SK-N-SH (cell line): ENCODE data around the gene STAC3.

Experiments
- CHD2 ChIP-seq: fragments of 150-350 bp; IDR thresholded peaks from 2 replicates; pipeline ENCODE4 v1.6.1; 2018; ENCODE audit warnings: low read length; ENCODE audit not compliant: partially characterized antibody
- CTCF ChIP-seq: fragments of 200-600 bp; sonication (generic); IDR thresholded peaks from 2 replicates; pipeline ENCODE4 v1.6.1; 2017; ENCODE audit warnings: antibody characterized with exemption, mild to moderate bottlenecking, moderate library complexity
- EP300 ChIP-seq, 2 experiments: IDR thresholded peaks; 2 replicates each; pipeline versions ENCODE4 v1.4.0 to v1.6.1; 2012; ENCODE audit warnings: borderline replicate concordance in 1 of 2, low read depth in 1 of 2, low read length in 1 of 2
- MXI1 ChIP-seq: IDR thresholded peaks from 2 replicates; pipeline ENCODE4 v1.6.1; 2012; ENCODE audit warnings: mild to moderate bottlenecking, low read depth, low read length, improper control_type of control experiment
- PBX3 ChIP-seq: IDR thresholded peaks from 2 replicates; pipeline ENCODE4; 2012
- POLR2AphosphoS5 ChIP-seq: IDR thresholded peaks from 2 replicates; pipeline ENCODE4 v1.6.1; 2012; ENCODE audit warnings: low read depth, low read length
- RAD21 ChIP-seq: IDR thresholded peaks from 2 replicates; pipeline ENCODE4 v1.6.1; 2012; ENCODE audit warnings: mild to moderate bottlenecking, low read length
- REST ChIP-seq: IDR thresholded peaks from 2 replicates; pipeline ENCODE4 v1.6.1; 2012; ENCODE audit warnings: mild to moderate bottlenecking, low read depth, low read length, moderate library complexity
- TAF1 ChIP-seq: IDR thresholded peaks from 2 replicates; pipeline ENCODE4 v1.6.1; 2012; ENCODE audit warnings: low read depth, mild to moderate bottlenecking, low read length, moderate library complexity, borderline replicate concordance
- USF1 ChIP-seq: IDR thresholded peaks from 2 replicates; pipeline ENCODE4 v1.4.0; 2012; ENCODE audit warnings: low read depth, borderline replicate concordance
- YY1 ChIP-seq: IDR thresholded peaks from 2 replicates; pipeline ENCODE4 v1.4.0; 2012; ENCODE audit warnings: low read depth, mild to moderate bottlenecking
- ZBTB33 ChIP-seq: IDR thresholded peaks from 2 replicates; pipeline ENCODE4 v1.4.0; 2012; ENCODE audit warnings: low read depth, borderline replicate concordance

- no peak for TF ChIP-seq RAD21
- no peak for TF ChIP-seq USF1
- TF ChIP-seq ZBTB33, result no peak
- TF ChIP-seq CTCF, result no peak
- TF ChIP-seq MXI1, result no peak
- TF ChIP-seq PBX3, result no peak
- no peak for TF ChIP-seq EP300 (IDR thresholded peaks at IDR 0.05; ENCODE audit: borderline replicate concordance in 1 of 2, low read depth in 1 of 2, low read length in 1 of 2)
- TF ChIP-seq REST, result no peak
- no peak for TF ChIP-seq TAF1
- no peak for TF ChIP-seq YY1
- no peak for TF ChIP-seq POLR2AphosphoS5
- no peak for TF ChIP-seq CHD2
Measured at GRCh38 chr12:57195186-57195585, 55.8 kb downstream of the STAC3 start.
